Measurements from ENCODE around the gene DAP3. TPM values are rescaled to one million over a fixed set of nuclear protein-coding genes. Genes with fewer than 3 reads are reported as not detected.

DAP3 gene
- total RNA-seq, 2 experiments from 2014 or later: 105 to 106 TPM

DNA sequence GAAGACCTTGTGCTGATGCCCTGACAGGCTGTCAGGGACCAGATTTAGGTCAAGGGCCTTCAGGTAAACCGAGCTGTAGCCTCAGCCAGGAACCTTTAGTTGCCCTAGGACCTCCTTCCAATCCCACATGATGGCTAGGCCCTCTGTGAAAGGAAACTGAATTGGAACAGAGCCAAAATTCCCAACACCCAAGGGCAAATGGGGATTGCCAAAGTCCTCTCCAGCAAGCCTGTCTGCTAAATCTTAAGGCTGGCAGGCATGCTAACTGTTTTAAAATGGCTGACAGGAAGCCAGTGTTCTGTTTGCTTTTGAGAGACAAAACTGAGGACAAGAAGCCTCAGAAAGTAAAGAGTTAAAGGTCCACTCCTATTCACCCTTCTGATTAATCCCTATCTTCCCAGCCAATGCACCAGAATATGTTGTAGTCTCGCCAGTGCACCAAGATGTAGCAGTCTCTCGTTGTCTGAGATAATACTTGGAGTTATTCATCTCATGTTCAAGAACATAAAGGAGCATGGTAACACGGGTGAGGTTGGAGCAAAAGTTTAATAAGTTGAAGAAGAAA is 43.8 kb upstream of the DAP3 start:
- Mint-ChIP-seq H3K36me3 (ENCODE audit: low read depth) (no peaks in the 10 kb centered on the region), H3K27ac (no peak overlapping the region), H3K9me3 (peaks cover 3% of the 10 kb centered on the region), H3K27me3 (peaks cover 5% of the 10 kb centered on the region), H3K4me1 (ENCODE audit: low read depth) (no peaks in the 10 kb centered on the region), H3K4me3 (no peak overlapping the region)
- H3K27me3 ChIP-seq (ENCODE audit: control insufficient read depth in 1 of 2, insufficient read depth in 2 of 2, low read length in 2 of 2): peaks cover 0 to 4% of the 10 kb centered on the region in 2 experiments
- no peaks in the 10 kb centered on the region for H3K4me1 ChIP-seq (ENCODE audit: insufficient read depth, low read length)
- H3K9me3 ChIP-seq (ENCODE audit: control insufficient read depth in 1 of 2, insufficient read depth in 1 of 2, low read length in 2 of 2): peaks cover 0 to 9% of the 10 kb centered on the region in 2 experiments
- DNase-seq (no peak), ATAC-seq (ENCODE audit: poor library complexity) (no peak)
- no peak overlapping the region for H3K4me3 ChIP-seq (ENCODE audit: low read length)
- H3K27ac ChIP-seq (ENCODE audit: low read depth in 1 of 2, low read length in 2 of 2): no peak overlapping the region
- TF ChIP-seq, protein P1, sequence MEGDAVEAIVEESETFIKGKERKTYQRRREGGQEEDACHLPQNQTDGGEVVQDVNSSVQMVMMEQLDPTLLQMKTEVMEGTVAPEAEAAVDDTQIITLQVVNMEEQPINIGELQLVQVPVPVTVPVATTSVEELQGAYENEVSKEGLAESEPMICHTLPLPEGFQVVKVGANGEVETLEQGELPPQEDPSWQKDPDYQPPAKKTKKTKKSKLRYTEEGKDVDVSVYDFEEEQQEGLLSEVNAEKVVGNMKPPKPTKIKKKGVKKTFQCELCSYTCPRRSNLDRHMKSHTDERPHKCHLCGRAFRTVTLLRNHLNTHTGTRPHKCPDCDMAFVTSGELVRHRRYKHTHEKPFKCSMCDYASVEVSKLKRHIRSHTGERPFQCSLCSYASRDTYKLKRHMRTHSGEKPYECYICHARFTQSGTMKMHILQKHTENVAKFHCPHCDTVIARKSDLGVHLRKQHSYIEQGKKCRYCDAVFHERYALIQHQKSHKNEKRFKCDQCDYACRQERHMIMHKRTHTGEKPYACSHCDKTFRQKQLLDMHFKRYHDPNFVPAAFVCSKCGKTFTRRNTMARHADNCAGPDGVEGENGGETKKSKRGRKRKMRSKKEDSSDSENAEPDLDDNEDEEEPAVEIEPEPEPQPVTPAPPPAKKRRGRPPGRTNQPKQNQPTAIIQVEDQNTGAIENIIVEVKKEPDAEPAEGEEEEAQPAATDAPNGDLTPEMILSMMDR (IDR thresholded peaks at IDR 0.05): no peak
- intact Hi-C loops (cut with DNase I, micrococcal nuclease): no loop called here
- POLR2A ChIA-PET: no interaction called here
- CTCF ChIA-PET: interaction anchor here (0.5 kb wide), 2 partner anchors 68 to 224 kb away, joined by 3 read pairs; no protein-coding TSS in a partner anchor
- no peaks in the 10 kb centered on the region for H3K36me3 ChIP-seq (ENCODE audit: insufficient read depth, low read length)

DNA sequence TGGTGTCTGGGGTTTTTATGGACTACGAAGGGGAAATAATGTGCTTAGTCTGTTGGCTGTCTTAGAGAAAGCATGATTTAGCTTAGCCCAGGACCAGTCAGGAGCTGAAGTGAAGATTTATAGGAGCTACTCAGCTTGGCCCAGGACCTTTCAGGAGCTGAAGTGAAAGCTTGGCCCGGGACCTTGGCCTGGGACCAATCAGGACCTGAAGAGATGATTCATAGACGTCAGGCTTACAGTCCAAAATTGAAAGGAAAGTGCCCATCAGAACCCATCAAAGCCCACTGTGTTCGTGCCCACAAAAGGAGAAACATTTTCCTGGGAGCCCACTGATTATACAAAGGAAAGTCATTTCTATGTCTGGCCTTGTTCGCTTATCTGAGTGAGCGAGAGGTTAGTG is 43.2 kb upstream of the DAP3 start:
- Histone ChIP-seq H3K27ac (ENCODE audit: low read depth in 1 of 2, low read length in 2 of 2) (no peak overlapping the region), H3K27me3 (ENCODE audit: control insufficient read depth in 1 of 2, insufficient read depth in 2 of 2, low read length in 2 of 2) (peaks cover 0 to 4% of the 10 kb centered on the region in 2 experiments), H3K36me3 (ENCODE audit: insufficient read depth, low read length) (no peaks in the 10 kb centered on the region), H3K9me3 (ENCODE audit: control insufficient read depth in 1 of 2, insufficient read depth in 1 of 2, low read length in 2 of 2) (peaks cover 0 to 9% of the 10 kb centered on the region in 2 experiments), H3K4me3 (ENCODE audit: low read length) (no peak overlapping the region), H3K4me1 (ENCODE audit: insufficient read depth, low read length) (no peaks in the 10 kb centered on the region)
- H3K27ac Mint-ChIP-seq: no peak overlapping the region
- intact Hi-C loops (cut with DNase I, micrococcal nuclease): no loop called here
- ChIA-PET POLR2A (no interaction called here), CTCF (no interaction called here)
- no peak overlapping the region for H3K4me3 Mint-ChIP-seq
- DNase-seq: no peak
- ATAC-seq (ENCODE audit: poor library complexity): no peak
- TF ChIP-seq, protein P1 (IDR thresholded peaks at IDR 0.05): no peak
- peaks cover 5% of the 10 kb centered on the region for H3K27me3 Mint-ChIP-seq
- H3K36me3 Mint-ChIP-seq (ENCODE audit: low read depth): no peaks in the 10 kb centered on the region
- no peaks in the 10 kb centered on the region for H3K4me1 Mint-ChIP-seq (ENCODE audit: low read depth)
- peaks cover 3% of the 10 kb centered on the region for H3K9me3 Mint-ChIP-seq

DNA sequence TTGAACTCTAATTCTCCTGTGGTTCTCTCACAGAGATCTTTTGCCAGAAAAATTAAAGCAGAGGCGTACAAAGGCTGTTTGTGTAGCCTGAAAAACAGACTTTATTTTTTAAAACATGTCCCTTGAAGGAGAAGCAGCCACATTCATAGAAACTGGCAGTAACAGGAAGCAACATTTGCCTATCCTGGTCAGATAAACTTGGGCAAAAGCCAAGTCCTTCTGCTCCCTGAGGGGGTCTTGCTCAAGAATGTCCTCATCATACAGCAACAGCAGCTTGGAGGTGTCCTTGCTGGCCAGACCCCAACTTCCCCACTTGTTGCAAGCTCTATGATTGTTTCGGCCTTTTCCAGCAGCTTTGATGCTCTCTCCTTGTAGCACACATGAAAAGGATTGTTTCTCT is 42.6 kb upstream of the DAP3 start:
- Histone ChIP-seq H3K9me3 (ENCODE audit: control insufficient read depth in 1 of 2, insufficient read depth in 1 of 2, low read length in 2 of 2) (peaks cover 0 to 9% of the 10 kb centered on the region in 2 experiments), H3K27ac (ENCODE audit: low read depth in 1 of 2, low read length in 2 of 2) (no peak overlapping the region), H3K36me3 (ENCODE audit: insufficient read depth, low read length) (no peaks in the 10 kb centered on the region), H3K4me3 (ENCODE audit: low read length) (no peak overlapping the region), H3K4me1 (ENCODE audit: insufficient read depth, low read length) (no peaks in the 10 kb centered on the region), H3K27me3 (ENCODE audit: control insufficient read depth in 1 of 2, insufficient read depth in 2 of 2, low read length in 2 of 2) (peaks cover 0 to 4% of the 10 kb centered on the region in 2 experiments)
- intact Hi-C loops (cut with DNase I, micrococcal nuclease): no loop called here
- ChIA-PET POLR2A (no interaction called here), CTCF (no interaction called here)
- ATAC-seq (ENCODE audit: poor library complexity): no peak
- TF ChIP-seq, protein P1 (IDR thresholded peaks at IDR 0.05): no peak
- Mint-ChIP-seq H3K4me1 (ENCODE audit: low read depth) (no peaks in the 10 kb centered on the region), H3K9me3 (peaks cover 3% of the 10 kb centered on the region), H3K27me3 (peaks cover 5% of the 10 kb centered on the region), H3K27ac (no peak overlapping the region), H3K36me3 (ENCODE audit: low read depth) (no peaks in the 10 kb centered on the region), H3K4me3 (no peak overlapping the region)
- DNase-seq: no peak

Data from CD4-positive, alpha-beta T cell (primary cell).